Measurements from ENCODE around the gene LUC7L. TPM values are rescaled to one million over a fixed set of nuclear protein-coding genes. Genes with fewer than 3 reads are reported as not detected.
A peak's percentile ranks its signal among the peaks of the same experiment; 100 is the strongest.
"Not testable (repeated sequence)": the region's sequence is repeated elsewhere in the genome, so short reads cannot be mapped to it uniquely, and the experiment has no call there.

The LUC7L gene
- total RNA-seq, 2 experiments from 2014 or later: 58.4 to 59.1 TPM

GRCh38 chr16:180681-181564 is 48.3 kb downstream of the LUC7L start:
- DNase-seq: peak; percentile 88
- Mint-ChIP-seq H3K36me3 (ENCODE audit: low read depth) (peaks cover 7% of the 10 kb centered on the region), H3K9me3 (no peaks in the 10 kb centered on the region), H3K4me3 (peak overlapping the region; percentile 49), H3K27ac (no peak overlapping the region), H3K4me1 (ENCODE audit: low read depth) (no peaks in the 10 kb centered on the region), H3K27me3 (ENCODE audit: low read depth) (peaks cover 25% of the 10 kb centered on the region)
- intact Hi-C loops (cut with micrococcal nuclease): loop anchor here (1.0 kb wide), 4 partner anchors 64 to 181 kb away; no protein-coding TSS in a partner anchor
- CTCF ChIA-PET: interaction anchor here (0.7 to 2.8 kb wide), 16 partner anchors 10 to 156 kb away, joined by 3 to 20 read pairs (median 3); no protein-coding TSS in a partner anchor

DNA sequence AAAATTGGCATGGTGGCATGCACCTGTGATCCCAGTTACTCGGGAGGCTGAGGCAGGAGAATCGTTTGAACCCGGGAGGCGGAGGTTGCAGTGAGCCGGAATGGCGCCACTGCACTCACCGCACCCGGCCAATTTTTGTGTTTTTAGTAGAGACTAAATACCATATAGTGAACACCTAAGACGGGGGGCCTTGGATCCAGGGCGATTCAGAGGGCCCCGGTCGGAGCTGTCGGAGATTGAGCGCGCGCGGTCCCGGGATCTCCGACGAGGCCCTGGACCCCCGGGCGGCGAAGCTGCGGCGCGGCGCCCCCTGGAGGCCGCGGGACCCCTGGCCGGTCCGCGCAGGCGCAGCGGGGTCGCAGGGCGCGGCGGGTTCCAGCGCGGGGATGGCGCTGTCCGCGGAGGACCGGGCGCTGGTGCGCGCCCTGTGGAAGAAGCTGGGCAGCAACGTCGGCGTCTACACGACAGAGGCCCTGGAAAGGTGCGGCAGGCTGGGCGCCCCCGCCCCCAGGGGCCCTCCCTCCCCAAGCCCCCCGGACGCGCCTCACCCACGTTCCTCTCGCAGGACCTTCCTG is 49.1 kb downstream of the LUC7L start, which contains the start of gene HBQ1:
TSS of gene HBQ1 (plus strand) at position 359 of the 575 bp plus-strand sequence. CDS start at position 387, 28 bp downstream.
- H3K27me3 Mint-ChIP-seq (ENCODE audit: low read depth): peaks cover 30% of the 10 kb centered on the region
- H3K9me3 Mint-ChIP-seq: no peaks in the 10 kb centered on the region
- no peak within 1 kb of the TSS for H3K27ac Mint-ChIP-seq
- CTCF ChIA-PET: interaction anchor here (0.6 to 2.8 kb wide), 5 partner anchors 19 to 561 kb away, joined by 3 to 15 read pairs (median 4); no protein-coding TSS in a partner anchor
- H3K4me3 Mint-ChIP-seq: peak within 1 kb of the TSS; percentile 49
- DNase-seq: no peak
- intact Hi-C loops (cut with micrococcal nuclease): no loop called here
- peaks cover 2% of the 10 kb centered on the region for H3K36me3 Mint-ChIP-seq (ENCODE audit: low read depth)
- peaks cover 5% of the 10 kb centered on the region for H3K4me1 Mint-ChIP-seq (ENCODE audit: low read depth)

DNA sequence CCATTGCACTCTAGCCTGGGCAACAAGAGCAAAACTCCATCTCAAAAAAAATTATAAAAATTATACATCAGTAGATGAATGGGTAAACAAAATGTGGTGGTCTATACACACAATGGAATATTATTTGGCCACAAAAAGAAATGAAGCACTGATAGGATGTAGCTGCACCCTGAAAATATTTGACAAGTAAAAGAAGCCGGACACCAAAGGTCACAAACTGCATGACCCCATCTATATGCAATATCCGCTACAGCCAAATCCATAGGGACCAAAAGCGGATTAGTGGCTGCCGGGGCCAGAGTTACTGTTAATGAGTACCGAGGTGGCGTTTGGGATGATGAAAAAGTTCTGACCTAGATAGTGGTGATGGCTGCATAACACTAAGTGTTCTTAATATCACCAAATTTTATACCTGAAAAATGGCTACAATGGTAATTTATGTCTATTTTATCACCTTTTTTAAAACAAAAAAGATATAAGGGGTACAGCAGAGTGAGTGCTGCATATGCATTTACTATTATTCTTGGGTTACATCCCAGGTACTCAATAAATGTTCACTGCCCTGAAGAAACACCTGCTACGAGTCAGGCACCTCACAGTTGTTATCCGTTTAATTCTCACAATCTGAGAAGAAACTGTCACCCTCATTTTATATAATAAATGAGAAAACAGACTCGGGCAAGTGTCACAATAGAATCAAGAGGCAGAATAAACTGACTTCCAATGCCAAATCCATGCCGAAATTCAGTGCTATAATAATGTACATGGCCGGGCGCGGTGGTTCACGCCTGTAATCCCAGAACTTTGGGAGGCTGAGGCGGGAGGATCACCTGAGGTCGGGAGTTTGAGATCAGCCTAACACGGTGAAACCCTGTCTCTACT is 49.8 kb downstream of the LUC7L start:
- no peak for DNase-seq
- Mint-ChIP-seq H3K27me3 (ENCODE audit: low read depth) (peaks cover 37% of the 10 kb centered on the region), H3K4me3 (no peak overlapping the region), H3K9me3 (no peaks in the 10 kb centered on the region), H3K4me1 (ENCODE audit: low read depth) (peaks cover 9% of the 10 kb centered on the region), H3K27ac (no peak overlapping the region), H3K36me3 (ENCODE audit: low read depth) (no peaks in the 10 kb centered on the region)
- intact Hi-C loops (cut with micrococcal nuclease): no loop called here
- CTCF ChIA-PET: interaction anchor here (0.6 to 1.0 kb wide), 3 partner anchors 18 to 562 kb away, joined by 3 to 4 read pairs (median 3); no protein-coding TSS in a partner anchor

GRCh38 chr16:178668-179015 is 50.6 kb downstream of the LUC7L start:
- Mint-ChIP-seq H3K9me3 (no peaks in the 10 kb centered on the region), H3K4me3 (no peak overlapping the region), H3K27ac (no peak overlapping the region), H3K36me3 (ENCODE audit: low read depth) (no peaks in the 10 kb centered on the region), H3K27me3 (ENCODE audit: low read depth) (peaks cover 43% of the 10 kb centered on the region), H3K4me1 (ENCODE audit: low read depth) (peaks cover 11% of the 10 kb centered on the region)
- intact Hi-C loops (cut with micrococcal nuclease): no loop called here
- DNase-seq: no peak
- CTCF ChIA-PET: interaction anchor here (0.6 kb wide), 1 partner anchor 69 kb away, joined by 3 read pairs; no protein-coding TSS in a partner anchor

- Mint-ChIP-seq H3K4me3 (no peak overlapping the region), H3K36me3 (ENCODE audit: low read depth) (no peaks in the 10 kb centered on the region), H3K4me1 (ENCODE audit: low read depth) (peaks cover 14% of the 10 kb centered on the region), H3K27me3 (ENCODE audit: low read depth) (peaks cover 47% of the 10 kb centered on the region), H3K9me3 (no peaks in the 10 kb centered on the region), H3K27ac (no peak overlapping the region)
- DNase-seq: no peak
- intact Hi-C loops (cut with micrococcal nuclease): no loop called here
- CTCF ChIA-PET: interaction anchor here (0.6 kb wide), 1 partner anchor 68 kb away, joined by 3 read pairs; no protein-coding TSS in a partner anchor
Measured at GRCh38 chr16:177981-178667, 51.1 kb downstream of the LUC7L start.

GRCh38 chr16:177394-177822 is 51.8 kb downstream of the LUC7L start:
- no peak overlapping the region for H3K4me3 Mint-ChIP-seq
- H3K4me1 Mint-ChIP-seq (ENCODE audit: low read depth): peaks cover 14% of the 10 kb centered on the region
- no peak overlapping the region for H3K27ac Mint-ChIP-seq
- intact Hi-C loops (cut with micrococcal nuclease): no loop called here
- no peaks in the 10 kb centered on the region for H3K9me3 Mint-ChIP-seq
- no peaks in the 10 kb centered on the region for H3K36me3 Mint-ChIP-seq (ENCODE audit: low read depth)
- DNase-seq: no peak
- CTCF ChIA-PET: no interaction called here
- H3K27me3 Mint-ChIP-seq (ENCODE audit: low read depth): peaks cover 47% of the 10 kb centered on the region

DNA sequence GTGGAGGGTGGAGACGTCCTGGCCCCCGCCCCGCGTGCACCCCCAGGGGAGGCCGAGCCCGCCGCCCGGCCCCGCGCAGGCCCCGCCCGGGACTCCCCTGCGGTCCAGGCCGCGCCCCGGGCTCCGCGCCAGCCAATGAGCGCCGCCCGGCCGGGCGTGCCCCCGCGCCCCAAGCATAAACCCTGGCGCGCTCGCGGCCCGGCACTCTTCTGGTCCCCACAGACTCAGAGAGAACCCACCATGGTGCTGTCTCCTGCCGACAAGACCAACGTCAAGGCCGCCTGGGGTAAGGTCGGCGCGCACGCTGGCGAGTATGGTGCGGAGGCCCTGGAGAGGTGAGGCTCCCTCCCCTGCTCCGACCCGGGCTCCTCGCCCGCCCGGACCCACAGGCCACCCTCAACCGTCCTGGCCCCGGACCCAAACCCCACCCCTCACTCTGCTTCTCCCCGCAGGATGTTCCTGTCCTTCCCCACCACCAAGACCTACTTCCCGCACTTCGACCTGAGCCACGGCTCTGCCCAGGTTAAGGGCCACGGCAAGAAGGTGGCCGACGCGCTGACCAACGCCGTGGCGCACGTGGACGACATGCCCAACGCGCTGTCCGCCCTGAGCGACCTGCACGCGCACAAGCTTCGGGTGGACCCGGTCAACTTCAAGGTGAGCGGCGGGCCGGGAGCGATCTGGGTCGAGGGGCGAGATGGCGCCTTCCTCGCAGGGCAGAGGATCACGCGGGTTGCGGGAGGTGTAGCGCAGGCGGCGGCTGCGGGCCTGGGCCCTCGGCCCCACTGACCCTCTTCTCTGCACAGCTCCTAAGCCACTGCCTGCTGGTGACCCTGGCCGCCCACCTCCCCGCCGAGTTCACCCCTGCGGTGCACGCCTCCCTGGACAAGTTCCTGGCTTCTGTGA is 52.5 kb downstream of the LUC7L start, which contains the start of gene HBA1:
TSS of gene HBA1 (plus strand) at position 204 of the 906 bp plus-strand sequence. CDS start at position 241, 37 bp downstream.
- H3K9me3 Mint-ChIP-seq; intact Hi-C loops (cut with micrococcal nuclease); CTCF ChIA-PET: not testable (repeated sequence)

GRCh38 chr16:176006-176405 is 53.2 kb downstream of the LUC7L start:
- H3K27me3 Mint-ChIP-seq (ENCODE audit: low read depth): peaks cover 55% of the 10 kb centered on the region
- H3K9me3 Mint-ChIP-seq; H3K27ac Mint-ChIP-seq; DNase-seq; H3K36me3 Mint-ChIP-seq (ENCODE audit: low read depth); CTCF ChIA-PET; H3K4me3 Mint-ChIP-seq; intact Hi-C loops (cut with micrococcal nuclease): not testable (repeated sequence)
- peaks cover 16% of the 10 kb centered on the region for H3K4me1 Mint-ChIP-seq (ENCODE audit: low read depth)

More for the DNA sequence above, 52.5 kb downstream of the LUC7L start, which contains the start of gene HBA1:
- H3K27ac Mint-ChIP-seq; H3K36me3 Mint-ChIP-seq (ENCODE audit: low read depth); DNase-seq; H3K4me3 Mint-ChIP-seq: not testable (repeated sequence)
- Mint-ChIP-seq H3K27me3 (ENCODE audit: low read depth) (peaks cover 49% of the 10 kb centered on the region), H3K4me1 (ENCODE audit: low read depth) (peaks cover 15% of the 10 kb centered on the region)

DNA sequence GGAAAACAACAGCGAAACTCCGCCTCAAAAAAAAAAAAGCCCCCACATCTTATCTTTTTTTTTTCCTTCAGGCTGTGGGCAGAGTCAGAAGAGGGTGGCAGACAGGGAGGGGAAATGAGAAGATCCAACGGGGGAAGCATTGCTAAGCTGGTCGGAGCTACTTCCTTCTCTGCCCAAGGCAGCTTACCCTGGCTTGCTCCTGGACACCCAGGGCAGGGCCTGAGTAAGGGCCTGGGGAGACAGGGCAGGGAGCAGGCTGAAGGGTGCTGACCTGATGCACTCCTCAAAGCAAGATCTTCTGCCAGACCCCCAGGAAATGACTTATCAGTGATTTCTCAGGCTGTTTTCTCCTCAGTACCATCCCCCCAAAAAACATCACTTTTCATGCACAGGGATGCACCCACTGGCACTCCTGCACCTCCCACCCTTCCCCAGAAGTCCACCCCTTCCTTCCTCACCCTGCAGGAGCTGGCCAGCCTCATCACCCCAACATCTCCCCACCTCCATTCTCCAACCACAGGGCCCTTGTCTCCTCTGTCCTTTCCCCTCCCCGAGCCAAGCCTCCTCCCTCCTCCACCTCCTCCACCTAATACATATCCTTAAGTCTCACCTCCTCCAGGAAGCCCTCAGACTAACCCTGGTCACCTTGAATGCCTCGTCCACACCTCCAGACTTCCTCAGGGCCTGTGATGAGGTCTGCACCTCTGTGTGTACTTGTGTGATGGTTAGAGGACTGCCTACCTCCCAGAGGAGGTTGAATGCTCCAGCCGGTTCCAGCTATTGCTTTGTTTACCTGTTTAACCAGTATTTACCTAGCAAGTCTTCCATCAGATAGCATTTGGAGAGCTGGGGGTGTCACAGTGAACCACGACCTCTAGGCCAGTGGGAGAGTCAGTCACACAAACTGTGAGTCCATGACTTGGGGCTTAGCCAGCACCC is 54.0 kb downstream of the LUC7L start:
- intact Hi-C loops (cut with micrococcal nuclease): no loop called here
- H3K27me3 Mint-ChIP-seq (ENCODE audit: low read depth): peaks cover 60% of the 10 kb centered on the region
- no peak for DNase-seq
- no peaks in the 10 kb centered on the region for H3K36me3 Mint-ChIP-seq (ENCODE audit: low read depth)
- H3K4me1 Mint-ChIP-seq (ENCODE audit: low read depth): peaks cover 19% of the 10 kb centered on the region
- CTCF ChIA-PET: no interaction called here
- H3K9me3 Mint-ChIP-seq: no peaks in the 10 kb centered on the region
- no peak overlapping the region for H3K4me3 Mint-ChIP-seq
- no peak overlapping the region for H3K27ac Mint-ChIP-seq
